ENCODE measurements around the gene FREM3. TPM values are rescaled to one million over a fixed set of nuclear protein-coding genes. Genes with fewer than 3 reads are reported as not detected.
"Not testable (repeated sequence)": the region's sequence is repeated elsewhere in the genome, so short reads cannot be mapped to it uniquely, and the experiment has no call there.

FREM3 gene
- total RNA-seq = not detected in 2 replicates
- polyA plus RNA-seq (2012) = not detected

GRCh38 chr4:143700416-143701352 lies at the start of gene FREM3:
FREM3 (minus strand) TSS chr4:143700675; CDS start chr4:143700675, 0 bp downstream.
- peak; percentile 1 for DNase-seq (ENCODE audit: low read depth)

DNA sequence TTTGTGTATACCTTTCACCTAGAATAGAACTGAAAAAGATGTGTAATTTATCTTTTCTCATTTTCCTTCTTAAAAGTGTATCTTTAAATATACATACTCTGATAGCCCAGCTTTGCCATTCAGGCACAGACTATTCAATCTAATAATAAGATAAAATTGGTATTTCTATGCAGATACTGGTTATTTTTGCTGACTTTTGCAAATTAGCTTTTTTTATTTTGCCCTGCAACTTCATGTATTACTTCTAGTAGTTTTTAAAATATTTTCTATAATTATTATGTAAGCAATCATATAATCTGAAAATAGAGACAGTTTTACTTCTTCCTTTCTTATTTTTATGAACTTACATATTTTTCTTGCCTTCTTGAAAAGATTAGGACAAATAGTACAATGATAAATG lies 45.4 kb upstream of the FREM3 start:
- DNase-seq (ENCODE audit: low read depth) = no peak

DNA sequence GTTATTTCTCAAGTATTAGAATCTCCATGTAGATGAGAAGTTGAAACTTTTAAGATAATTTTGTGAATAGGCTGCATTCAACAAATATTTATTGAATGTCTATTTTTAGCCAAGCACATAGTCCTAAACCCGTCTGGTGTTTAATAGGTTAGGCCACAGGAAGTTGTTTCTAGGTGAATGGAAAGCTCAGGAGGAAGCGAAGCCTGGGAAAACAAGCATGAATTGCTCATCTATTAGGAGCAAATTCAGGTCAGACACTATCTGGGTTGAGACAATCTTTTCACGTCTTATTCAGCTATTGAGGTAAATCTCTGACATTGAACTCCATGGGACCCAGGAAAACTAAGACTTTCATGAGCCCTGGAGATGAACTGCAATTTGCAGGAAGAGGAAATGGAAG lies 43.1 kb upstream of the FREM3 start:
- DNase-seq (ENCODE audit: low read depth) = no peak

DNA sequence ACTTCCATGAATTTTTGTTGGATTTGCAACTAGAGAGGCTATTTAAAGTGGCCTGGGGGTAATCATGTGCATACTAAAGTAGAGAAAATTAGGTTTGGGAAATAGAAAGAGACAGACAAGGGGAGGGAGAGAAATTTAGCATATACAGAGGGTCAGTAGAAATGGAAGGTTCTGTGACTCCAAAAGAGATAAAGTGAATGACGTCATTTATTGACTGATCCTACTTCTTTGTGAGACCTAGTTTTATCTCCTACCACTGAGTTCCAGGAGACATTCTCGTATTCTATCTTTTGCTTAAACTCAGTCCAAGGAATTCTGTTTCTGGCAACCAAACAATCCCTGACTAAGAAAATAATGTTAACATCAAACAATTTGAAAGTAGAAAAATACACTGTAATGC lies 42.4 kb upstream of the FREM3 start:
- DNase-seq (ENCODE audit: low read depth) = no peak

- no peak for DNase-seq (ENCODE audit: low read depth)
These were observed 36.4 kb upstream of the FREM3 start for GRCh38 chr4:143736861-143737260.

DNA sequence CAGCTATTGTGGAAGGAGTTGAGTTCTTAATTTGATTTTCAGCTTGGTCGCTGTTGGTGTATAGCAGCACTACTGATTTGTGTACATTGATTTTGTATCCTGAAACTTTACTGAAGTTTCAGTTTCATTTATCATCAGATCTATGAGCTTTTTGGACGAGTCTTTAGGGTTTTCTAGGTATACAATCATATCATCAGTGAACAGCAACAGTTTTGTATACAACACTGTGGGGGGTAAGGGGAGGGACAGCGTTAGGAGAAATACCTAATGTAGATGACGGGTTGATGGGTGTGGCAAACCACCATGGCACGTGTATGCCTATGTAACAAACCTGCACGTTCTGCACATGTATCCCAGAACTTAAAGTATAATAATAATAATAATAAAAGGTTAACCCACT lies 35.6 kb upstream of the FREM3 start:
- DNase-seq (ENCODE audit: low read depth) = not testable (repeated sequence)

GRCh38 chr4:143728166-143728565 lies 27.7 kb upstream of the FREM3 start:
- no peak for DNase-seq (ENCODE audit: low read depth)

DNA sequence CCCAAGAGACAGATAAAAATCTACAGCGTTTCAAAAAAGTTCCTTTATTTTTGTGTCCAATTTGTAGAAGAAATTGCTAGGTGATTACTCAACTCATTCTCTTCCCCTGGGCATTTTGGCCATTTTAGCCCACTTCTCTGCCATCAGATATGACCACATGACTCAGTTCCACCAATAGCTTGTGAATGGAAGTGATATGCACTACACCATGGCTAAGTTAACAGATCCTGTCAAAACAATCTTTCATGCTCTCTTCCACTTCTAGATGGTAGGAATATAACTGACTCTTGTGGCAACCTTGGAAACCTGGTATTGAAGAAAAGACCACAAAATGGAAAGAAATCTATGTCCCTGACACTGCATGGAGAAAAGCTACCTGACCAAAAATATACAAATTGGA lies 26.2 kb upstream of the FREM3 start:
- DNase-seq (ENCODE audit: low read depth) = no peak

DNA sequence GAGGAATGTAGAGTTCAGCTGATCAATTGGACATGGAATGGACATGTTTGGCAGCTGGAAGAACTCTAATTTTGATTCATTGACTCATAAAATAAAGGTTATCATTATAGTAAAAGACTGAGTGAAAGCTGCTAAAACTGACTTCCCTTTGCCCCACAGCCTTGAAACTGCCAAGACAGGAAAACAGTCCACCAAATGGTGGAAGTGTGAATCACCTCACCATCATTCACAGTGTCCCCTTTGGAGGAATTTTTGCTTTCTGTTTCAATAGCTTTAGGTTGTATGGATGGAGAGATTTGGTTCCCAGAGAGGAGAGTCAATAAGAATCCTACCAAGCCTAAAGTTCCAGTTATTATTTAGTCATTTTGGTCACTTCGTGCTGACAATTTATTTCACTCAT lies 20.8 kb upstream of the FREM3 start:
- no peak for DNase-seq (ENCODE audit: low read depth)

DNA sequence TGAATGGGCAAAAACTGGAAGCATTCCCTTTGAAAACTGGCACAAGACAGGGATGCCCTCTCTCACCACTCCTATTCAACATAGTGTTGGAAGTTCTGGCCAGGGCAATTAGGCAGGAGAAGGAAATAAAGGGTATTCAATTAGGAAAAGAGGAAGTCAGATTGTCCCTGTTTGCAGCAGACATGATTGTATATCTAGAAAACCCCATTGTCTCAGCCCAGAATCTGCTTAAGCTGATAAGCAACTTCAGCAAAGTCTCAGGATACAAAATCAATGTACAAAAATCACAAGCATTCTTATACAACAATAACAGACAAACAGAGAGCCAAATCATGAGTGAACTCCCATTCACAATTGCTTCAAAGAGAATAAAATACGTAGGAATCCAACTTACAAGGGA lies 18.3 kb upstream of the FREM3 start:
- not testable (repeated sequence) for DNase-seq (ENCODE audit: low read depth)

DNA sequence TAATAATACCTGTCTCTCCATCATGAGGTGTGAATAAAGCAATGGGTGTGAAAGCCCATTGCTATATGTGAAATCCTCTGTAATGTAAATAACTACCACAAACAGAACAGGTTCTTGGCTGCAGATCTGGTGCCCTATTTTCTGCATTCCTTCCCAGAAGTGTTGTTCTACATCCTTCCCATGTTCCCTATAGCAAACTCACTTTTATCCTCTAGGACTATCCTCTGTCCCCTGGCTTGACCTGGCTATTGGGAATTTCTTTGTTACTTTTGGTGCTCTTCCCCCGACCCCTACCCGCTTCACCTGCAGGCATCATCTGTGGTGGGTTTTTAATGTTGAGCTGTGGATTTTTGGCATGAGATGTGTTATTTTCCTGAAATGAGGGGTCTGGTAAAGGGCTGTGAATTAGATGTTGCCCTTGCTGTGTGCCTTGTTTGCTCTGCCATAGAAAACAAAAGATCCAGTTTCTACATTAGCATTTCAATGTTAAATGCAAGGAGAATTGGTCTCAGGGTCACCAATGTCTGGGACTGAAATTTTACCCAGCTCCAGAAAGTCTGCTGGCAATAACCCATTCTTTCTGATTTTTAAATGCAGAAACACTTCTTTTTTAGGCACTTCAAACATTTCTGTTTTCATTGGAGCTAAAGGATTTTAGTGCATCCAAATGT lies 13.6 kb upstream of the FREM3 start:
- DNase-seq (ENCODE audit: low read depth) = no peak

- DNase-seq (ENCODE audit: low read depth) = no peak
These were observed 13.1 kb upstream of the FREM3 start for GRCh38 chr4:143713553-143713952.

DNA sequence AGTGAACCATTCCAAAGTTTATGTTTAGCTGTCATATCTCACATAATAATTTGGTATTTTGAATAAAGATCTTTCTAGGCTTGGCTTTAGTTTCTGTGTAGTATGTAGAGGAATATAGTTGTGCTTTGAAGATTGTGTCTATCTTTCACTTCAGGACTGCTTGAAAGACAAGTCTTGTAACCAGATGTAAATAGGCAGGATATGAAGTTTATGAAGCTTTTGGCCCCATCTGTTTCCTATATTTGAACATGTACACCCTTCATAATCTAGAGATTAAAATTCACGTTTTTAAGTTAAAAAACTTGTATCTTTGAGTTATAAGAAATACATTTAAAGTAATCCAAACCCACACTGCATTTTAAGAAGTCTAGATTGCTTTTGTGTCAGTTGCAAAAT lies 11.7 kb upstream of the FREM3 start:
- DNase-seq (ENCODE audit: low read depth) = no peak

- no peak for DNase-seq (ENCODE audit: low read depth)
These were observed 11.2 kb upstream of the FREM3 start for GRCh38 chr4:143711543-143712154.

DNA sequence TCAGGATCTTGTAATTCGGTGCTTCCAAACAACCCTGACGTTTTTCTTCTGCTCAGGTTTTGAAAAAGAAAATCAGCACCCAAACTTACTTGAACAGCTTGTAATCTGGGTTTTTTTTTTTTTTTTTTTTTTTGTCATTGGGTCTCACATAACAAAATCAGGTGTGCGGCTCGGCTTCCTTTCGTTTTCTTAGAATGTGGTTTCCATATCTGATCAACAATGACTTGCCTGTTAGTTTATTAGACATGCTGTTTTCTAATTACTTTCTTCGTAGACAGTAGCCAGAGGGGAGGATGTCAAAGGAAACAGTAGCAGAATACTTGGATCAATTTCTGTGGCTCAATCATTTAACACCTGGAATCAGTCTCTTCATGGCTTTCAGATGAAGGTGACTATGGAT lies 890 bp upstream of the FREM3 start:
- no peak for DNase-seq (ENCODE audit: low read depth)

DNA sequence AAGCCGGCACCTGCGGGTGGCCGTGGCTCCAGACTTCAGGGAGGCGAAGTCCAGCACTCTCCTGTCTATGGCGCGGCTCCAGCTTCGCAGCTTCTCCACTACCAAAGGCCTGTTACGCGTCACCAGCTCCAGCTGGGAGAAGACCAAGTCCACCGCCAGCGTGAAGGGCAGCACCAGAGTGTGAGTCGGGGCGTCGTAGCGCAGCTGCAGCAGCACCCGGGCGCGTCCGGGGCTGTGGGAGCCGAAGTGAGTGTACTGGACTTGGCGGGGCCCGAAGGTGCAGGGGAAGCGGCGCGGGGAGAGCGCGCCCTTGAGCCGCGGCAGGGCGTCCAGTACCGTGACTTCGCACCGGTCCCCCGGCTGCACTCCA lies 444 bp downstream of the FREM3 start:
- DNase-seq (ENCODE audit: low read depth) = no peak

- no peak for DNase-seq (ENCODE audit: low read depth)
These were observed 987 bp downstream of the FREM3 start for GRCh38 chr4:143699331-143700045.

GRCh38 chr4:143693856-143694255 lies 6.6 kb downstream of the FREM3 start:
- DNase-seq (ENCODE audit: low read depth) = no peak

GRCh38 chr4:143692241-143692640 lies 8.2 kb downstream of the FREM3 start:
- DNase-seq (ENCODE audit: low read depth) = no peak

DNA sequence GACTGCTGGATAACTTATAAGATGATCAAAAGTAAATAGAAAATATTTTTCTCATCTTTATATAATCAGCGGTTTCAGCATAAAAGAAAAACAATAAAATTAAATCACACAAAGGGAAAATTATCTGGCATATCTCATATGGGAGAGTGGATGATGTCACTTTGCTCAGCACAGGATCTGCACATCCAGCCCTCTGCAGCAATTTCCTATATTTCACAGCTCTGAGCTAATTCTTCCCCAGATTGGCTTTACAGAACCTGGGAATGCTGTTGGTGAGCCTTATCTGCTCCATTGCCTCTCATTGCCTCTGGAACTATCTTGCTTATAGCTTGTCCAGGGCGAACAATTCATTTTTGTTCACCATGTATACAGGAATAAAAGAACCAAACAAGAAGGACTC lies 21.0 kb downstream of the FREM3 start:
- DNase-seq (ENCODE audit: low read depth) = no peak

- DNase-seq (ENCODE audit: low read depth) = not testable (repeated sequence)
These were observed 26.8 kb downstream of the FREM3 start for GRCh38 chr4:143673629-143674028.

Measured in myocyte (in vitro differentiated cells).